TTC549 (cell line): ENCODE measurements around the gene TPST1.
"Not testable (repeated sequence)": the region's sequence is repeated elsewhere in the genome, so short reads cannot be mapped to it uniquely, and the experiment has no call there.

ENCODE experiments used
- FAIRE-seq: peaks from 2 replicates; lab custom pipeline; 2012; peaks lifted over from hg19 to GRCh38; lab: Jason Lieb, UNC

Gene TPST1

GRCh38 chr7:66333443-66333842 lies 128.3 kb downstream of the TPST1 start:
- FAIRE-seq: no peak

GRCh38 chr7:66335318-66335717 lies 130.2 kb downstream of the TPST1 start:
- FAIRE-seq: no peak

GRCh38 chr7:66336760-66337159 lies 131.6 kb downstream of the TPST1 start:
- FAIRE-seq: no peak

GRCh38 chr7:66339141-66339540 lies 134.0 kb downstream of the TPST1 start:
- FAIRE-seq: no peak

- no peak for FAIRE-seq
These were observed 139.0 kb downstream of the TPST1 start for GRCh38 chr7:66344166-66344565.

GRCh38 chr7:66348531-66348930 lies 143.4 kb downstream of the TPST1 start:
- FAIRE-seq: no peak

GRCh38 chr7:66348959-66349358 lies 143.8 kb downstream of the TPST1 start:
- no peak for FAIRE-seq

- no peak for FAIRE-seq
These were observed 146.9 kb downstream of the TPST1 start for GRCh38 chr7:66352071-66352470.

- FAIRE-seq: no peak
These were observed 148.4 kb downstream of the TPST1 start for GRCh38 chr7:66353547-66353946.

GRCh38 chr7:66355756-66356155 lies 150.6 kb downstream of the TPST1 start:
- no peak for FAIRE-seq

GRCh38 chr7:66356277-66356721 lies 151.2 kb downstream of the TPST1 start:
- FAIRE-seq: no peak

GRCh38 chr7:66357087-66357486 lies 152.0 kb downstream of the TPST1 start:
- FAIRE-seq: no peak

GRCh38 chr7:66359656-66360211 lies 154.6 kb downstream of the TPST1 start:
- no peak for FAIRE-seq

GRCh38 chr7:66362136-66362535 lies 157.0 kb downstream of the TPST1 start:
- FAIRE-seq: no peak

- FAIRE-seq: no peak
These were observed 158.5 kb downstream of the TPST1 start for GRCh38 chr7:66363635-66364034.

GRCh38 chr7:66365031-66365430 lies 159.9 kb downstream of the TPST1 start:
- FAIRE-seq: not testable (repeated sequence)

- no peak for FAIRE-seq
These were observed 166.1 kb downstream of the TPST1 start for GRCh38 chr7:66371096-66371824.

GRCh38 chr7:66374141-66374840 lies 169.2 kb downstream of the TPST1 start:
- FAIRE-seq: not testable (repeated sequence)

- no peak for FAIRE-seq
These were observed 171.3 kb downstream of the TPST1 start for GRCh38 chr7:66376264-66376945.

GRCh38 chr7:66377045-66377444 lies 171.9 kb downstream of the TPST1 start:
- no peak for FAIRE-seq

- FAIRE-seq: no peak
These were observed 172.6 kb downstream of the TPST1 start for GRCh38 chr7:66377714-66378113.

- FAIRE-seq: no peak
These were observed 174.5 kb downstream of the TPST1 start for GRCh38 chr7:66379542-66380160.
